ENCODE results near the gene XKRX. TPM values are rescaled to one million over a fixed set of nuclear protein-coding genes. Genes with fewer than 3 reads are reported as not detected.

Gene XKRX
- total RNA-seq, 1 experiment from 2014 or later, result 0.55 TPM

DNA sequence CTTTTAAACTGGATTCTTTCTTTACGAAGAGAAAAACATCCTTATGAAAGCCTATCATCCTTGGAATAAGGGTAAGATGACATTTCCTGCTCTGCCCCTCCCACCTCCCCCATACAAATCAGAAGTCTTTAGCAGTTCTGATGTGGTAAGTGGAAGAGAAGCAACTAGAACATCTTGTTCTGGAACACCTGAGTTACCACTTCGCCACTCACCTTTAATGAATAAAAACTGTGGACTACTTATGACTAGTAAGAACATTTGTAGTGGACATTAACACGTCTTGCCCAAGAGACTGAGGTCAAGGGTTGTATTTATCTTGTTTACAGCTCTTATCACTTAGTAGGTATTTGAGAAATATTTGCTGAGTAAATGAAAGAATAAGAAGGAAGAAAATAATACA lies 4.3 kb downstream of the XKRX start:
- no peak overlapping the region for H2AFZ ChIP-seq (ENCODE audit: low read length)
- H3K9ac ChIP-seq (ENCODE audit: low read length), result no peak overlapping the region
- no peaks in the 10 kb centered on the region for H3K9me3 ChIP-seq (ENCODE audit: low read length)
- no peaks in the 10 kb centered on the region for H3K9me2 ChIP-seq (replicated peaks; ENCODE audit: low read length)
- H3F3A ChIP-seq (ENCODE audit: low read length, unreplicated experiment), result no peaks in the 10 kb centered on the region
- no TSS peak for BruUV-seq (replicated peaks)
- H3K4me2 ChIP-seq (ENCODE audit: low read length), result no peak overlapping the region
- no peaks in the 10 kb centered on the region for H3K4me1 ChIP-seq (ENCODE audit: insufficient read depth, low read length)
- no peaks in the 10 kb centered on the region for H3K79me2 ChIP-seq (ENCODE audit: low read length)
- TF ChIP-seq EZH2 (IDR thresholded peaks at IDR 0.05; ENCODE audit: low read length, unreplicated experiment), result no peak
- TF ChIP-seq, protein P1, sequence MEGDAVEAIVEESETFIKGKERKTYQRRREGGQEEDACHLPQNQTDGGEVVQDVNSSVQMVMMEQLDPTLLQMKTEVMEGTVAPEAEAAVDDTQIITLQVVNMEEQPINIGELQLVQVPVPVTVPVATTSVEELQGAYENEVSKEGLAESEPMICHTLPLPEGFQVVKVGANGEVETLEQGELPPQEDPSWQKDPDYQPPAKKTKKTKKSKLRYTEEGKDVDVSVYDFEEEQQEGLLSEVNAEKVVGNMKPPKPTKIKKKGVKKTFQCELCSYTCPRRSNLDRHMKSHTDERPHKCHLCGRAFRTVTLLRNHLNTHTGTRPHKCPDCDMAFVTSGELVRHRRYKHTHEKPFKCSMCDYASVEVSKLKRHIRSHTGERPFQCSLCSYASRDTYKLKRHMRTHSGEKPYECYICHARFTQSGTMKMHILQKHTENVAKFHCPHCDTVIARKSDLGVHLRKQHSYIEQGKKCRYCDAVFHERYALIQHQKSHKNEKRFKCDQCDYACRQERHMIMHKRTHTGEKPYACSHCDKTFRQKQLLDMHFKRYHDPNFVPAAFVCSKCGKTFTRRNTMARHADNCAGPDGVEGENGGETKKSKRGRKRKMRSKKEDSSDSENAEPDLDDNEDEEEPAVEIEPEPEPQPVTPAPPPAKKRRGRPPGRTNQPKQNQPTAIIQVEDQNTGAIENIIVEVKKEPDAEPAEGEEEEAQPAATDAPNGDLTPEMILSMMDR (conservative IDR thresholded peaks at IDR 0.05; ENCODE audit: low read depth, low read length), result no peak
- TF ChIP-seq EZH2phosphoT487 (IDR thresholded peaks at IDR 0.05; ENCODE audit: borderline replicate concordance, low read length), result no peak
- intact Hi-C loops (cut with micrococcal nuclease), result no loop called here
- DNase-seq (no peak), ATAC-seq (no peak)
- no peaks in the 10 kb centered on the region for H3K36me3 ChIP-seq (ENCODE audit: low read depth, low read length)
- H3K27me3 ChIP-seq (ENCODE audit: low read length), result no peaks in the 10 kb centered on the region
- H4K20me1 ChIP-seq (ENCODE audit: low read length), result no peaks in the 10 kb centered on the region
- ChIA-PET POLR2A (ENCODE audit: unreplicated experiment) (no interaction called here), CTCF (no interaction called here)
- no peak overlapping the region for H3K4me3 ChIP-seq (ENCODE audit: low read length)
- no peak overlapping the region for H3K27ac ChIP-seq (ENCODE audit: low read length)

DNA sequence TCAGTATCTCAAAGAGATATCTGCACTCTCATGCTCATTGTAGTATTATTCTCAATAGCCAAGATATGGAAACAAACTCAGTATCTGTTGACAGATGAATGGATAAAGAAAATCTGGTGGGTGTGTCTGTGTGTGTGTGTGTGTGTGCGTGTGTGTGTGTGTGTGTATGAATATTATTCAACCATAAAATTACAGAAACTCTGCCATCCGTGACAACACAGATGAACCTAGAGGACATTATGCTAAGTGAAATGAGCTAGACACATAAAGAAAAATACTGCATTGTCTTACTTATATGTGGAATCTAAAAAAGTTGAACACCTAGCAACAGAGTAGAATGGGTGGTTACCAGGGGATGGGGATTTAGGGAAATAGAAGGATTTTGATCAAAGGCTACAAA lies 13.2 kb downstream of the XKRX start:
- Histone ChIP-seq H3K9me3 (ENCODE audit: low read length) (no peaks in the 10 kb centered on the region), H4K20me1 (ENCODE audit: low read length) (no peaks in the 10 kb centered on the region), H3K4me1 (ENCODE audit: insufficient read depth, low read length) (peaks cover 13% of the 10 kb centered on the region), H3K79me2 (ENCODE audit: low read length) (no peaks in the 10 kb centered on the region), H3K27me3 (ENCODE audit: low read length) (no peaks in the 10 kb centered on the region), H3K36me3 (ENCODE audit: low read depth, low read length) (no peaks in the 10 kb centered on the region), H3K4me2 (ENCODE audit: low read length) (no peak overlapping the region), H3K9me2 (replicated peaks; ENCODE audit: low read length) (no peaks in the 10 kb centered on the region), H3K4me3 (ENCODE audit: low read length) (no peak overlapping the region), H3K9ac (ENCODE audit: low read length) (no peak overlapping the region), H3F3A (ENCODE audit: low read length, unreplicated experiment) (no peaks in the 10 kb centered on the region), H2AFZ (ENCODE audit: low read length) (no peak overlapping the region), H3K27ac (ENCODE audit: low read length) (no peak overlapping the region)
- POLR2A ChIA-PET (ENCODE audit: unreplicated experiment), result no interaction called here
- no peak for DNase-seq
- ATAC-seq, result no peak
- intact Hi-C loops (cut with micrococcal nuclease), result no loop called here
- no TSS peak for BruUV-seq (replicated peaks)
- TF ChIP-seq EZH2phosphoT487 (IDR thresholded peaks at IDR 0.05; ENCODE audit: borderline replicate concordance, low read length) (no peak), EZH2 (IDR thresholded peaks at IDR 0.05; ENCODE audit: low read length, unreplicated experiment) (no peak)
- TF ChIP-seq, protein P1 (conservative IDR thresholded peaks at IDR 0.05; ENCODE audit: low read depth, low read length), result no peak
- CTCF ChIA-PET, result no interaction called here

- no TSS peak for BruUV-seq (replicated peaks)
- ATAC-seq, result no peak
Measured at GRCh38 chrX:100913111-100913510, 15.6 kb downstream of the XKRX start.

More at GRCh38 chrX:100913111-100913510, 15.6 kb downstream of the XKRX start:
- DNase-seq, result peak; percentile 10
- intact Hi-C loops (cut with micrococcal nuclease), result no loop called here
- Histone ChIP-seq H3K4me2 (ENCODE audit: low read length) (no peak overlapping the region), H3F3A (ENCODE audit: low read length, unreplicated experiment) (no peaks in the 10 kb centered on the region), H3K79me2 (ENCODE audit: low read length) (no peaks in the 10 kb centered on the region), H3K9me2 (replicated peaks; ENCODE audit: low read length) (no peaks in the 10 kb centered on the region), H3K36me3 (ENCODE audit: low read depth, low read length) (no peaks in the 10 kb centered on the region), H2AFZ (ENCODE audit: low read length) (no peak overlapping the region), H4K20me1 (ENCODE audit: low read length) (no peaks in the 10 kb centered on the region), H3K4me3 (ENCODE audit: low read length) (no peak overlapping the region), H3K4me1 (ENCODE audit: insufficient read depth, low read length) (peaks cover 13% of the 10 kb centered on the region), H3K27me3 (ENCODE audit: low read length) (no peaks in the 10 kb centered on the region), H3K9ac (ENCODE audit: low read length) (no peak overlapping the region), H3K27ac (ENCODE audit: low read length) (no peak overlapping the region), H3K9me3 (ENCODE audit: low read length) (no peaks in the 10 kb centered on the region)
- ChIA-PET CTCF (no interaction called here), POLR2A (ENCODE audit: unreplicated experiment) (no interaction called here)
- TF ChIP-seq EZH2phosphoT487 (IDR thresholded peaks at IDR 0.05; ENCODE audit: borderline replicate concordance, low read length) (no peak), EZH2 (IDR thresholded peaks at IDR 0.05; ENCODE audit: low read length, unreplicated experiment) (no peak)
- TF ChIP-seq, protein P1 (conservative IDR thresholded peaks at IDR 0.05; ENCODE audit: low read depth, low read length), result no peak

All from PC-3 (cell line).